D721Med (cell line): ENCODE results near the gene NT5DC3.

Experiments used
- DNase-seq: peaks from one replicate; pipeline ENCODE4 v3.0.0; 2011; ENCODE audit warnings: low spot score; ENCODE audit not compliant: insufficient read length
- FAIRE-seq: peaks from 2 replicates; lab custom pipeline; 2011; peaks lifted over from hg19 to GRCh38; lab: Jason Lieb, UNC
- CTCF ChIP-seq: IDR thresholded peaks from 2 replicates; pipeline ENCODE4 v1.5.1; 2012; ENCODE audit warnings: mild to moderate bottlenecking, control low read depth; ENCODE audit not compliant: insufficient read depth; ENCODE audit errors: missing control alignments

Gene NT5DC3

GRCh38 chr12:103875666-103876065 is 34.6 kb upstream of the NT5DC3 start:
- no peak for TF ChIP-seq CTCF
- DNase-seq: no peak
- FAIRE-seq: no peak

- no peak for DNase-seq
- TF ChIP-seq CTCF: no peak
- no peak for FAIRE-seq
These were observed 27.2 kb upstream of the NT5DC3 start for GRCh38 chr12:103868215-103868614.

- FAIRE-seq: no peak
These were observed 24.2 kb upstream of the NT5DC3 start for GRCh38 chr12:103865151-103865730.

GRCh38 chr12:103864710-103865109 is 23.7 kb upstream of the NT5DC3 start:
- FAIRE-seq (no peak), DNase-seq (no peak)
- TF ChIP-seq CTCF: no peak

More at GRCh38 chr12:103865151-103865730, 24.2 kb upstream of the NT5DC3 start:
- no peak for TF ChIP-seq CTCF
- no peak for DNase-seq

GRCh38 chr12:103858953-103859601 is 18.0 kb upstream of the NT5DC3 start:
- TF ChIP-seq CTCF: no peak
- FAIRE-seq: no peak
- DNase-seq: no peak

- FAIRE-seq: no peak
- no peak for DNase-seq
- TF ChIP-seq CTCF: no peak
These were observed 17.3 kb upstream of the NT5DC3 start for GRCh38 chr12:103858335-103858734.

- FAIRE-seq (no peak), DNase-seq (no peak)
- no peak for TF ChIP-seq CTCF
These were observed 16.1 kb upstream of the NT5DC3 start for GRCh38 chr12:103857164-103857563.
